ENCODE measurements around the gene UPF3A.

GRCh38 chr13:114285166-114285808 is 3.9 kb downstream of the UPF3A start:
- TF ChIP-seq CTCF (IDR thresholded peaks at IDR 0.05; ENCODE audit: low read depth, low read length), result no peak
- TF ChIP-seq EZH2phosphoT487 (IDR thresholded peaks at IDR 0.05; ENCODE audit: low read depth), result no peak
